ENCODE results near the gene MB.

DNA sequence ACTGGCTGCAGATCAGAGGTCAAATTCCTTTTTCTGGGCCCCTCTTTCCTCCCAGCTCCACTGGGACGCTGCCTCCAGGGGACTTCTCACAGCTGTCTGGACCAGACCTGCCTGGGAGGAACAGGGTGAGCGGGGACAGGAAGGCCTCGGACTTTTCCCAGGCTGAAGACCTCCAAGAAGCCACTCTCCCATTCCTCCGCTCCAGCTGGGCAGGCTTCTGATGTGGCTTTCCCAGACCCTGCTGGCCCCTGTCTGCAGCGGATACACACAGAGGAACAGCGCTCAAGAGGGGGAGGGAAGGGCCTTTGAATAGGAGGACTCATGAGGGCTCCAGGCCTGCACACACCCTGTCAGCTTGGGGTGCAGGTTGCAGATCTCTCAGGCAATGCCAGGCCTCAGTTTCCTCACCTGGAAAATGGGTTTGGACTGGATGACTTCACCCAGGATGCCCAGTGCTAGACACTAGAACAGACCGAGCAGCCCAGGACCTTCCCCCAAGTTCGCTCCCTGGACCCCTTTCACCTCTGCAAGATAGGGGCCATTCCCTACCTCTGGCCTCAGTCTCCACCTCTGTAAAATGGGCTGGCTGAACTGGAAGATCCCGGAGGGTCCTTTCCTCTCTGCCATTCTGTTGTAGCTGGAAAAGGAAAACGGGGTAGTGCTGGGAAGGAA, 36.6 kb downstream of the MB start:
- TF ChIP-seq, protein P1, sequence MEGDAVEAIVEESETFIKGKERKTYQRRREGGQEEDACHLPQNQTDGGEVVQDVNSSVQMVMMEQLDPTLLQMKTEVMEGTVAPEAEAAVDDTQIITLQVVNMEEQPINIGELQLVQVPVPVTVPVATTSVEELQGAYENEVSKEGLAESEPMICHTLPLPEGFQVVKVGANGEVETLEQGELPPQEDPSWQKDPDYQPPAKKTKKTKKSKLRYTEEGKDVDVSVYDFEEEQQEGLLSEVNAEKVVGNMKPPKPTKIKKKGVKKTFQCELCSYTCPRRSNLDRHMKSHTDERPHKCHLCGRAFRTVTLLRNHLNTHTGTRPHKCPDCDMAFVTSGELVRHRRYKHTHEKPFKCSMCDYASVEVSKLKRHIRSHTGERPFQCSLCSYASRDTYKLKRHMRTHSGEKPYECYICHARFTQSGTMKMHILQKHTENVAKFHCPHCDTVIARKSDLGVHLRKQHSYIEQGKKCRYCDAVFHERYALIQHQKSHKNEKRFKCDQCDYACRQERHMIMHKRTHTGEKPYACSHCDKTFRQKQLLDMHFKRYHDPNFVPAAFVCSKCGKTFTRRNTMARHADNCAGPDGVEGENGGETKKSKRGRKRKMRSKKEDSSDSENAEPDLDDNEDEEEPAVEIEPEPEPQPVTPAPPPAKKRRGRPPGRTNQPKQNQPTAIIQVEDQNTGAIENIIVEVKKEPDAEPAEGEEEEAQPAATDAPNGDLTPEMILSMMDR (IDR thresholded peaks at IDR 0.05): no peak
- TF ChIP-seq POLR2A (IDR thresholded peaks at IDR 0.05): no peak

Measured in testis (tissue), 2 donors.